Osteocyte (in vitro differentiated cells): ENCODE results near the gene AP5Z1. TPM values are rescaled to one million over a fixed set of nuclear protein-coding genes. Genes with fewer than 3 reads are reported as not detected.

Source experiments
- DNase-seq: peaks from one replicate; pipeline ENCODE4 v3.0.0; 2021; ENCODE audit warnings: mixed read lengths; ENCODE audit not compliant: unreplicated experiment; ENCODE audit errors: extremely low spot score
- H3K27ac Mint-ChIP-seq: one replicate; pipeline ENCODE4 v1.8.0; 2021; ENCODE audit warnings: mild to moderate bottlenecking, mixed read lengths; ENCODE audit not compliant: unreplicated experiment
- H3K27me3 Mint-ChIP-seq: one replicate; pipeline ENCODE4 v1.8.0; 2021; ENCODE audit warnings: mixed read lengths; ENCODE audit not compliant: unreplicated experiment
- H3K36me3 Mint-ChIP-seq: one replicate; pipeline ENCODE4 v1.8.0; 2021; ENCODE audit warnings: mixed read lengths; ENCODE audit not compliant: unreplicated experiment
- H3K4me1 Mint-ChIP-seq: one replicate; pipeline ENCODE4 v1.8.0; 2021; ENCODE audit warnings: mixed read lengths; ENCODE audit not compliant: unreplicated experiment
- H3K4me3 Mint-ChIP-seq: one replicate; pipeline ENCODE4 v1.8.0; 2021; ENCODE audit warnings: mild to moderate bottlenecking, moderate library complexity, mixed read lengths; ENCODE audit not compliant: unreplicated experiment
- H3K9me3 Mint-ChIP-seq: one replicate; pipeline ENCODE4 v1.8.0; 2021; ENCODE audit warnings: mixed read lengths; ENCODE audit not compliant: unreplicated experiment
- CTCF ChIP-seq: fragments of 200-600 bp; sonication (generic); IDR thresholded peaks from 2 replicates; pipeline ENCODE4 v1.5.0; 2021; ENCODE audit warnings: antibody characterized with exemption, mild to moderate bottlenecking, moderate library complexity
- total RNA-seq: library from RNA; stranded (reverse); gene quantifications from 2 replicates; pipeline ENCODE4 v1.2.1, GENCODE V29; 2021

The AP5Z1 gene
- total RNA-seq, 1 donor from 2014 or later: 50.2 TPM

- Mint-ChIP-seq H3K9me3 (no peaks in the 10 kb centered on the region), H3K27ac (no peak overlapping the region), H3K27me3 (no peaks in the 10 kb centered on the region), H3K4me1 (peaks cover 42% of the 10 kb centered on the region), H3K4me3 (no peak overlapping the region), H3K36me3 (peaks cover 25% of the 10 kb centered on the region)
- DNase-seq: no peak
- TF ChIP-seq CTCF: no peak
These were observed 46.2 kb upstream of the AP5Z1 start for GRCh38 chr7:4729266-4729665.

- no peaks in the 10 kb centered on the region for H3K27me3 Mint-ChIP-seq
- peaks cover 26% of the 10 kb centered on the region for H3K36me3 Mint-ChIP-seq
- no peaks in the 10 kb centered on the region for H3K9me3 Mint-ChIP-seq
- H3K4me3 Mint-ChIP-seq: no peak overlapping the region
- H3K27ac Mint-ChIP-seq: no peak overlapping the region
- no peak for TF ChIP-seq CTCF
- no peak for DNase-seq
- H3K4me1 Mint-ChIP-seq: peaks cover 32% of the 10 kb centered on the region
These were observed 45.1 kb upstream of the AP5Z1 start for GRCh38 chr7:4730276-4730675.

GRCh38 chr7:4730971-4731370, 44.5 kb upstream of the AP5Z1 start:
- Mint-ChIP-seq H3K27me3 (no peaks in the 10 kb centered on the region), H3K4me1 (peaks cover 26% of the 10 kb centered on the region), H3K4me3 (no peak overlapping the region), H3K36me3 (peaks cover 29% of the 10 kb centered on the region), H3K9me3 (no peaks in the 10 kb centered on the region), H3K27ac (no peak overlapping the region)
- no peak for DNase-seq
- no peak for TF ChIP-seq CTCF

GRCh38 chr7:4731803-4732202, 43.6 kb upstream of the AP5Z1 start:
- Mint-ChIP-seq H3K36me3 (peaks cover 29% of the 10 kb centered on the region), H3K4me3 (no peak overlapping the region), H3K9me3 (no peaks in the 10 kb centered on the region), H3K27me3 (no peaks in the 10 kb centered on the region), H3K4me1 (peaks cover 21% of the 10 kb centered on the region), H3K27ac (peak overlapping the region; percentile 28)
- TF ChIP-seq CTCF: no peak
- DNase-seq: no peak

GRCh38 chr7:4733936-4734528, 41.4 kb upstream of the AP5Z1 start:
- no peak overlapping the region for H3K4me3 Mint-ChIP-seq
- DNase-seq: no peak
- no peak overlapping the region for H3K27ac Mint-ChIP-seq
- H3K36me3 Mint-ChIP-seq: peaks cover 22% of the 10 kb centered on the region
- H3K27me3 Mint-ChIP-seq: no peaks in the 10 kb centered on the region
- no peaks in the 10 kb centered on the region for H3K9me3 Mint-ChIP-seq
- H3K4me1 Mint-ChIP-seq: peaks cover 21% of the 10 kb centered on the region
- no peak for TF ChIP-seq CTCF
